Cardiac septum (tissue), 1 donor: Measurements from ENCODE around the gene DERA. TPM values are rescaled to one million over a fixed set of nuclear protein-coding genes. Genes with fewer than 3 reads are reported as not detected.
"Not testable (repeated sequence)": the region's sequence is repeated elsewhere in the genome, so short reads cannot be mapped to it uniquely, and the experiment has no call there.

Experiments used
- DNase-seq: peaks from one replicate; pipeline ENCODE4 v3.0.0-alpha.2; 2020; ENCODE audit warnings: low spot score
- intact Hi-C: fragments of 100-400 bp; cut with DNase I; formaldehyde crosslinking; loops from one replicate; pipeline ENCODE4 v1.14.0; 2022
- total RNA-seq: library from RNA; stranded (reverse); fragmentation: NEBNext Ultra II Directional; extraction: Animal tissue kit (Norgen Biotek cat#: 25700); gene quantifications from one replicate; pipeline ENCODE4 v1.2.1, GENCODE V29; 2021
- donor health status: DM: no; HTN: no; CAD: no.

Gene DERA
- total RNA-seq, 1 donor from 2014 or later, result 19.4 TPM

DNA sequence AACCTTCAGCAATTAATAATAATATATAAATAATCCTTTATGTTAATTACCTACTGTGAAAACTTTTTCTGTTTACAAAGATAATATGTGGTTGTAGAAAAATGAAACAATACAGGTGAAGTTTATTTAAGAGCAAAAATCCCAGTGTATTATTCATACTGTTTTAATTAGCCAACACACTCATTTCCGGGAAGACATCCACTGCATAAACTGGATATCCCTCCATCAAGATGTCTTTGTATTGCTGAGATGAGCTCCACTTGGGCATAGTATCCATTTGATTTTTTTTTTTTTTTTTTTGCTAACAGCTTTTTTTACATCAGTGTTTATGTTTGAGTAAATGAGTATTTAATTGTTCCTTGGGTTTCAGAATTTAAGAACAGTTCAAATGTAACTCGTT lies 13.7 kb upstream of the DERA start:
- intact Hi-C loops, result no loop called here
- no peak for DNase-seq

DNA sequence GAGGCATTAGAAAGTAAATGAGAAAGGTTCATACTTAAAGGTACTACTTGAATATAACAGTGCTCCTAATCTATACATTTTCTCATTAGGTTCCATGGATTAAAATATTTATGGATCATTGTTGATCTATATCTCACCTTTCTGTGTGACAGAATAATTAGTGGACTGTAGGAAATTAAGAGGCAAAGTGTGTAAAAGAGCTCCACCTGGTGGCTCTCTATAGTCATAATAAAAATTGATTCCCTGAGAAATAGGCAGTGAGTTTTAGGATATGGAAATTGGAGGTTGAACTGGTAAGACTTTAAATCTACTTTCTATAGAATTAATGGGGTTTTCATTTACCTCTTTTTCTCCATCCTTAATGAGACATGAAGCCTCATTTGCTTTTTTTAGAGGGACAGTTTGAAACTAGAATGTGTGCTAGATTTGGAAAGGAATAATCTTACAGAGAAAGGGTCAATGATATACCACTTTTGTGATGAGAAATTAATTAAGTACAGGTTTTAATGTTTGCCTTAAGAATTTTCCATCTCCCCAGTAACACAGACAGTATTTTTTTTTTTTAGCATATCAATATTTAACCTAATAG lies 11.8 kb upstream of the DERA start:
- intact Hi-C loops, result loop anchor here (2.0 kb wide), 1 partner anchor 309 kb away; no protein-coding TSS in a partner anchor

DNA sequence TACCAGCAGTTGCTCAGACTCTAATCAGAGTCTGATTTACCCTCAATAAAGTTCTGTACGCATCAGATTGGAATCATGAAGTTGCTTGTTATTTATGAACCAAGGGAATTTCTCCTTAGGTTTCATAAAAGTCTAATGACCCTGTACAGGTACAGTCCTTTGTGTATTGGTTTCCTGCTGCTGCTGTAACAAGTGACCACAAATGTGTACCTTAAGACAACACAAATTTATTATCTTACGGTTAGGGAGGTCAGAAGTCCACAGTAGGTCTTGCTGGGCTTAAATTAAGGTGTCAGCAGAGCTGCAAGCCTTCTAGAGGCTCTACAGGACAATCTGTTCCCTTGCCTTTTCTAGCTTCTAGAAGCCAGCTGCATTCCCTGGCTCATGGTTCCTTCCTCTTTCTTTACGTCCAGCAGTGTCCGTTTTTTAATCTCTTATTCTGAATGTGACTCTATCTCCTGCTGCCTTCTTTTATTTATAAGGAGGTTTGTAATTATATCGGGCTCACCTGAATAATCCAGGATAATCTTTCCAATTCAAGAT lies 6.7 kb upstream of the DERA start:
- no peak for DNase-seq
- intact Hi-C loops, result no loop called here

More for the DNA sequence above, 11.8 kb upstream of the DERA start:
- DNase-seq, result no peak

DNA sequence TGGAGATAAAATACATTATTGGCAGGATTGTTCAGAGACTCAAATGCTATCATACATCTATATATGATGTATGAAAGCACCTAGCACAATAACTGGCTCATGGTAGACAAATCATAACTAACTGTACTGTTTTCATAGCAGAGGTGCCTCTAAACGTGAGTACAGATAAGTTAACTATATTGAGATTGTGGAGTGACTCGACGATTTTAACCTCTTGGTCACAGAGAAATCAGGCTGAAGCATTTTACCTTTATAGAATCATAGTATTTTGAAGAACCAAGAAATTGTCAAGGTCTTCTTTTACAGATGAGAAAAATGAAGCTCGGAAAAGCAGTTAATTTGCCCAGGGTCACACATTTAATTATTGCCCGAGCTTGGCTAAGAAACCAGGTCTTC lies 666 bp upstream of the DERA start:
- intact Hi-C loops, result no loop called here
- no peak for DNase-seq

DNA sequence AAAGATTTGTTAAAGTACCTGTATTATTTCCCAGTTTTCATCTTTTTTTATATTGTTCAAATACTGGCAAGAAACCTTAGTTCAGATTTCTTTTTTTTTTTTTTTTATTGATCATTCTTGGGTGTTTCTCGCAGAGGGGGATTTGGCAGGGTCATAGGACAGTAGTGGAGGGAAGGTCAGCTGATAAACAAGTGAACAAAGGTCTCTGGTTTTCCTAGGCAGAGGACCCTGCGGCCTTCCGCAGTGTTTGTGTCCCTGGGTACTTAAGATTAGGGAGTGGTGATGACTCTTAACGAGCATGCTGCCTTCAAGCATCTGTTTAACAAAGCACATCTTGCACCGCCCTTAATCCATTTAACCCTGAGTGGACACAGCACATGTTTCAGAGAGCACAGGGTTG lies 799 bp downstream of the DERA start:
- DNase-seq, intact Hi-C loops: not testable (repeated sequence)

DNA sequence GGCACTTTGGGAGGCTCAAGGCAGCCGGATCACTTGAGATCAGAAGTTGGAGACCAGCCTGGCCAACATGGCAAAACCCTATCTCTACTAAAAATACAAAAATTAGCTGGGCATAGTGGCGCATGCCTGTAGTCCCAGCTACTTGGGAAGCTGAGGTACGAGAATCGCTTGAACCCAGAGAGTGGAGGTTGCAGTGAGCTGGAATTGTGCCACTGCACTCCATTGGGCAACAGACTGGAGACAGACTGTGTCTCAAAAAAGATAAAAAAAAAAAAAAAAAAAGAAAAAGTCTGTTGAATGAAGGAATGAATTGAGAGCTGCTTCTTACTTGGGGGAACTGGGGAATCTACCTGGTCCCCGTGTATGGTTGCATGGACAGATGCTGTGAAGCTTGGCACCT lies 3.0 kb downstream of the DERA start:
- DNase-seq, intact Hi-C loops: not testable (repeated sequence)

DNA sequence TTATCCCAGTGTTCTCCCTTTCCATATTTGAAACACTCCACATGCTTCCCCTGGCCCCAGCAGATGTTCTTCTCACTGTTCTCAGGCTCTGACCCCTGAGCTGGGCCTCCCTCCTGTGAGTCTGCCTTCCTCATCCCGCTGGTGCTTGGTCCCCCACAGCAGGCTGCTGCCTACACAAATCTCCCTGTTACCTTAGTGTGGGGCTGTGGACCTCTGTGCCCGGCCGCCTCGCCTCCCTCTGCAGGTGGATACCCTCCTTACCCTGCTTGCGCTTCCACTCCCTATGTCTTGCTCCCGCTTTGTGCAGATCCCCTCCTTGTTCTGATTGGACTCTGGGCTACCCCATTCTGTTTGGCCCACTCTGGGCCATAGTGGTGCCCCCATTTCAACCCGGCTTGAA lies 6.9 kb downstream of the DERA start:
- DNase-seq, result no peak
- intact Hi-C loops, result no loop called here

DNA sequence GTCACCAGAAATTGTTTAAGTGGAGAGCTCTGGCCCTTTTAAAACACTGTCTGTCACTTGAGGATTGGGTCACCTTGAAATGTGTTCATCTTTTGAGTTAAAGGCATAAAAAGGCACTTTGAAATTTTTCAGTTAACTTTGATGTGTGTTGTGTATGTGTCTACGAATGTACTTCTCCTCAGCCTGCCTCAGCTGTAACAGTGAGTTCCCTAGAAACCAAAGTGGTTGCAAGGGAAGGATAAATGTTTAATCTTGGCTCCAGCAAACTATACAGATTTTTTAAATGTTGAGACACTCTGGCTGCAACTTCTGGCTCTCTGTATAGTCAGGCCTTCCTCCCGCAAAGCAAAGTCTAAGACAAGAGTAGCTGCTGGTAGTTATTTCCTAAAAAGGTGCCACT lies 8.3 kb downstream of the DERA start:
- intact Hi-C loops, result no loop called here
- no peak for DNase-seq

DNA sequence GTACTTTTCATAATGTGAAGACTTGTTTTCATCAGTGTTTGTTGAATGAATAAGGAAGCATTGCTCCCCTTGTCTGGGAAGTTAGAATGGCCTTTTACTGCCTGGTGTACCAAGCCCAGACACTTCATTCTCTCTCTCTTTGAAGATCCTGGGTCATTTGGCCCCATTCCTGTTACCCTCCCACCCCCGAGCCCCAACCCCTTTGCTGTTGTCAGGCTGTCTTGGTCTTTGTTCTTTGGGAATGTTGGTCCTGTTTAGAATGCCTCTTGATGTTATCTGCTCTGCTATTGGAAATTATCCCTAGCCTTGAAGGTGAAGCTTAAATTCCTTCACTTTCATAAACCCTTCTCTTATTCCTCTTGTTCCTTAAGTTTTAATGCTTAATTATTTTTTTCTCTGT lies 13.8 kb downstream of the DERA start:
- intact Hi-C loops, result no loop called here
- no peak for DNase-seq

DNA sequence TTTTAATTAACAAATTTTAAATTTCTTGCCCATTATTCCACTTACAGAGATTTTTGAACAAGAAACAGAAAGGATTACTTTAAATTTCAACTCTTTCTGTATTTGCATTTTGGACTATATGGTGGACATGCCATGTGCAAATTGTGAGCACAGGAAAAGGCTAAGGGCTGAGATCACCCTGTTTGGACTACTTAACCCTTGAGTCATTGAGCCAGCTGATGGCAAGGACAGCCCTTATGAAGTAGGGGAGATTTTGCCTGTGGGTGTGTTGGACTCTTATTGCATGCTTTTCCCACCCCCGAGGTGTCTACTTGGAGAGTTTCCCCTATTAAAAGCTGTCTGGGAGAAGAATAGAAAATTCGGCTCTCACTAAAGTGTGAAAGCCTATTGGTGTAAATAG lies 17.2 kb downstream of the DERA start:
- DNase-seq, result no peak
- intact Hi-C loops, result no loop called here

DNA sequence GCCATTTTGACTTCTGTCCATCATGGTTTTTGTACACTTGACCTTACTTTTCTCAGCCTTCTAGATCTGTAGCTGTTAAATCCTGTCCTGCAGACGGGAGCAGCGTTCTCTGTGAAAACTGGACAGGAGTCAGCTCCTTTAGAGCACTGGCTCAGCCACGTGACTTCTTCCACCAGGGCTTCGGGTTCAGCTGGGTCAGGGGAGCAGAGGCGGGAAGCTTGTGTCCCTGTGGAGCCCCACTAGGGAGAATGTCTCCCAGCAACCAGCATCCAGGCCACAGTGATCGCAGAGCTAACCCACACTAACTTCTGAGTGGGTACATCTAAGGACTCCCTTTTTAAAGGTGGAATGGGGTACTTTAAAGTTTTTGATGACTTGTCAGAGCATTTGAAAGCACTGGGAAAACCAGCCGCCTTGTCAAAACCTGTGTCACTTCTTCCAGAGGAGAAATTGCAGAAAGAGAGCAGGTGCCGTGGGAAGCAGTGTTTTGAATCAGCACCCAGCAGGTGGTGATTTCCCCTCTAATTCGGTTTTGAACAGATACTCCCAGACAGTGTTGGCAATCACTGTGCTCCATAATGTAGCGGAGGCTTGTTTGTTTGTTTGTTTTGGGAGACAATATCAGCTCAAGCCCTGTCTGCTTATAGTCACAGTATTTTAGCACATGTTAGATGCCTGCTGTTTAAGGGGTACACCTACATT lies 17.9 kb downstream of the DERA start:
- intact Hi-C loops, result no loop called here
- no peak for DNase-seq

DNA sequence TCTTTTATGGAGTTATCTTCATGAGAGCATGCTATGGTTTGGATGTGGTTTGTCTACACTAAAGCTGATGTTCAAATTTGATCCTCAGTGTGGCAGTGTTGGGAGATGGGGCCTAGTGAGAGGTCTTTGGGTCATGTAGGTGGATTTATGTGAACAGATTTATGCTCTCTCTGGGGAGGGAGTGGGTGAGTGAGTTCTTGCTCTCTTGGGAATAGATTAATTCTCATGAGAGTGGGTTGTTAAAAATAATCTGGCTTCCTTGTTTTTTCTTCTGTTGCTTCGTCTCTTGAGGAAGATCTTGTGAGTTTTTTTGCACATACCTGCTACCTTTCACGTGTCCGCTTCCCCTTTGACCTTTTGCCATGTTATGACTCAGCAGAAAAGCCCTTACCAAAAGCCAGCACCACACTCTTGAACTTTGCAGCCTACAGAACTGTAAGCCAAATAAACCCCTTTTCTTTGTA lies 20.5 kb downstream of the DERA start:
- intact Hi-C loops, result no loop called here
- no peak for DNase-seq

DNA sequence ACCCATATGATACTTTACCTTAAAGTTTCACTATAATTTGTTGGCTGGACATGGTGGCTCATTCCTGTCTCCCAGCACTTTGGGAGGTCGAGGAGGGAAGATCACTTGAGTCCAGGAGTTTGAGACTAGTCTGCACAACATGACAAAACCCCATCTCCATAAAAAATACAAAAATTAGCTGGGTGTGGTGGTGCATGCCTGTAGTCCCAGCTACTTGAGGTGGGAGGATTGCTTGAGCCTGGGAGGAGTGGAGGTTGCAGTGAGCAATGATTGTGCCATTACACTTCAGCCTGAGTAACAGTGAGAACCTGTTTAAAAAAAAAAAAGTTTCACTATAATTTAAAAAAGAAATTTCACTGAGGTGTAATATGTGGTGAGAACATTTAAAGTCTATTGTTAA lies 21.2 kb downstream of the DERA start:
- intact Hi-C loops, result no loop called here
- DNase-seq, result no peak

DNA sequence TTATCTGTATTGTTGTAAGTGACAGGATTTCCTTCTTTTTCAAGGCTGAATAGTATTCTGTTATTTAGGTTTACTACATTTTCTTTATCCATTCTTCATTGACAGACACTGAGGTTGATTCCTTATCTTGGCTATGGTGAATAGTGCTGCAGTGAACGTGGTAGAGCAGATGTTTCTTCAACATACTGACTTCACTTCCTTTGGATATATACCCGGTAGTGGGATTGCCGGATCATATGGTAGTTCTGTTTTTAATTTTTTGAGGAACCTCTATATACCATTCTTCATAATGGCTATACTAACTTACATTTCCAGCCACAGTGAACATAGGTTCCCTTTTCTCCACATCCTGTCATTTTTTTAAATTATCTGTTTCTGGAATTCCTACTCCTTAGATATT lies 21.8 kb downstream of the DERA start:
- intact Hi-C loops, result no loop called here
- DNase-seq, result no peak

DNA sequence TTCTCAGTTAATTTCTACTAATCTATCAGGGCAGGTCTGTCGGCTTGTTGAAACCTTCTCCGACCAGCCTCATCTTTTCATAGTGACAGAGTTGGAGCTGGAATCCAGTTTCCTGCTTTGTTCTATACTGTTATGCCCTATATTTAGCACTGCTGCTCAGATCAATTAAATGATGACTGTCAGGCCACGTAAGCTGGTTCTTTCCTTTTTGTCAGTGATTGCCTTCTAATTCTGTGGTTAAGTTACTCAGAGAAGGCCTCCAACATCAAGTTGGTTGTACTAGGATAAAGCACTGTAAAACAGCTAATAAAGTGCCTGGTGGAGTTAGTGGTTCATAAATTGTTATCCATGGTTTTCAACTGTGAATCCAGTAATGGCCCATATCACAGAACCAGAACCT lies 22.6 kb downstream of the DERA start:
- no peak for DNase-seq
- intact Hi-C loops, result no loop called here

DNA sequence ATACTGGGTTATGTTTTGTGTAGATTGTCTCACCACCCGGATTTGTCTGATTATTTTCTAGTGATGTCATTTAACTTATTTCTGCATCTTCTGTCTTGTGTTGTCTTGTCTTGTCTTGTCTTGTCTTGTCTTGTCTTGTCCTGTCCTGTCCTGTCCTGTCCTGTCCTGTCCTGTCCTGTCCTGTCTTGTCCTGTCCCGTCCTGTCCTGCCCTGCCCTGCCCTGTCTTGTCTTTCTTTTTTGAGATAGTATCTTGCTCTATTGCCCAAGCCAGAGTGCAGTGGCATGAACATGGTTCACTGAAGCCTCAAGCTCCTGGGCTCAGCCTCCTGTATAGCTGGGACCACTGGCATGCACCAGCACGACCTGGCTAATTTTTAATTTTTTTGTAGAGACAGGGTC lies 25.6 kb downstream of the DERA start:
- intact Hi-C loops, result no loop called here
- DNase-seq, result no peak

DNA sequence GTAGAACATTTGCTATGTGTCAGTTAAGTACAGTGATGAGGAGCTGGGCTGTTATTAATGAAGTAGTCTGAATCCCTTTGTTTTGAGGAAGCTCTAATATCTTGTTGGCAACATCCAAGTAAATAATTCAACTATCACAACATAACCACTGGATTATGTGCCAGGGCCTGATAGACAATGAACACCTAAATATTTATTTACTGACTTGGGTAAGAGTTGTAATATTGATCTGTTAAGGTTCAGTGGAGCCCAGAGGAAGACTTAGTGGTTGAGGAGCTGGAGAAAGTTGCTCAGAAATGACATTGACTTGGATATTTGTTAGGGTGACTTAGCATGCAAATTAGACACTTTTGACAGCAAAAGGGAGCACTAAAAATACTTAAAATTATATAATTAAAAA lies 26.8 kb downstream of the DERA start:
- no peak for DNase-seq
- intact Hi-C loops, result no loop called here

DNA sequence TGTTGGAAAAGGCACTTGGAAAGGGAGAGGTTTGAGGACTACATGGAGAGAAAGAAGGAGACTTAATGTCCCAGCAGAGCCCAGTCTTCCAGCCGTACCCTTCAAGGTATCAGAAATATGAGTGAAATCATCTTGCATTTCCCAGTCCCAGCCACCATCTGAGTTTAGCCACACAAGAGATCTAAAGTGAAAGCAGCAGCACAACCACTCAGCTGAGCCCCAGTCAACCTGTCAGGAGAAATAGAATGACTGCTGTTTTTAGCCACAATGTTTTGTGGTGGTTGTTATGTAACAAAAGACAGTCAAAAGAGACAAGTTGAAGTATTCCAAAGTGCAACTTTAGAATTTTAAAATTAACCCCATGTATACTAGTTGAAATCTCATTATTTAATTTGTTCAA lies 28.0 kb downstream of the DERA start:
- DNase-seq, result no peak
- intact Hi-C loops, result no loop called here

DNA sequence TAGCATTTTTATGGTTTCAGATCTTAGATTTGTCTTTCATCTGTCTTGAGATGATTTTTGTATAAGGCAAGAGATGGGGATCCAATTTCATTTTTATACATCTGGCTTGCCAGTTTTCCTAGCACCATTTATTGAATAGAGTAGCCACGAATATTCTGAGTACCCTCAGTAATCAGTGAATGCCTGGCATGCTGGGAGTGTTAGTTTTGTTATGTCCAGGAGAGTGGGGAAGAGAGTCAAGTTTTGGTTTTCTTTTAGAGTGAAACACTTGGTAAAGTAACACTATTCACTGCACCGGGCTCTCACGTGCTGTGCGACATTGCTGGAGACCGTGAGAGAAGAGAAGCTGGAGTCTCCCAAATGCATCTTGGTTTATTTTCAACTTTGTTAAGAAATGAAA lies 31.3 kb downstream of the DERA start:
- no peak for DNase-seq
- intact Hi-C loops, result no loop called here

DNA sequence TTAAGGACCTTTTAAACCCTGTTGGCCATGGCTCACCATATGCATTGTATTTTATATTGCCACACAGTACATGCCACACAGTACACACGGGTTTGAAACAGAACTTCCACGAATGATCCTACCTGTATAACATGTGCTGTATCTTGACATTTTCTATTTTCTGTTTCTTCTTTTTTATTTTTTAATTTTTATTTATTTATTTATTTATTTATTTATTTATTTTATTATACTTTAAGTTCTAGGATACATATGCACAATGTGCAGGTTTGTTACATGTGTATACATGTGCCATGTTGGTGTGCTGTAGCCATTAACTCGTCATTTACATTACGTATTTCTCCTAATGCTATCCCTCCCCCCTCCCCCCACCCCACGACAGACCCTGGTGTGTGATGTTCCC lies 32.4 kb downstream of the DERA start:
- intact Hi-C loops, DNase-seq: not testable (repeated sequence)

DNA sequence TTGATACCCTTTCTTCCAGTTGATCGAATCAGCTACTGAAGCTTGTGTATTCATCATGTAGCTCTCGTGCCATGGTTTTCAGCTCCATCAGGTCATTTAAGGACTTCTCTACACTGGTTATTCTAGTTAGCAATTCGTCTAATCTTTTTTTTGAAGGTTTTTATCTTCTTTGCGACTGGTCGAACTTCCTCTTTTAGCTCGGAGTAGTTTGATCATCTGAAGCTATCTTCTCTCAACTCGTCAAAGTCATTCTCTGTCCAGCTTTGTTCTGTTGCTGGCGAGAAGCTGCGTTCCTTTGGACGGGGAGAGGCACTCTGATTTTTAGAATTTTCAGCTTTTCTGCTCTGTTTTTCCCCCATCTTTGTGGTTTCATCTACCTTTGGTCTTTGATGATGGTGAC lies 37.3 kb downstream of the DERA start:
- DNase-seq, intact Hi-C loops: not testable (repeated sequence)
